ENCODE results near the gene SVIL.
"Not testable (repeated sequence)": the region's sequence is repeated elsewhere in the genome, so short reads cannot be mapped to it uniquely, and the experiment has no call there.

SVIL gene

GRCh38 chr10:29621161-29621560, 13.6 kb downstream of the SVIL start:
- DNase-seq, result no peak

GRCh38 chr10:29620112-29620690, 14.6 kb downstream of the SVIL start:
- DNase-seq, result no peak

GRCh38 chr10:29619241-29619669, 15.5 kb downstream of the SVIL start:
- DNase-seq, result no peak

- DNase-seq, result no peak
Measured at GRCh38 chr10:29618341-29619171, 16.2 kb downstream of the SVIL start.

DNA sequence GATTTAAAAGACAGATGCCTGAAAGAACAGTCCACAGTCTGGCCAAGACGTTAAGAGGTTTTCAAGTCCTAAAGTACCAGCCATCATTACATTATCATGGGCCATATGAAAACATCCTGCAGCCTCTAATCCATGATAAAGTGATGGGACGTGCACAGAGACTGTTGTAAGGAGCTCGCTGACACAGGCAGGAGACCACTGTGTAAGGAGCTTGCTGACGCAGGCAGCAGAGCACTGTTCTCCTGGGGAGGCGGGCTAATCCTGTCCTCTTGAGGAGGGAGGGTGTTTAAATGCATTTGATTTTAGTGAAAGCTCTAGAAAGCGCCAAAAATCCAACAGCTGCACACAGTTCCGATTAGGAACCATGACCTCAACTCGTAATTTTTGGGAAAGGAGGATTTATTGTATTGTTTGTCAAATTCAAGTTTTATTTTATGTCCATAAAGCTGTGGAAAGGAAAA, 16.9 kb downstream of the SVIL start:
- no peak for DNase-seq

DNA sequence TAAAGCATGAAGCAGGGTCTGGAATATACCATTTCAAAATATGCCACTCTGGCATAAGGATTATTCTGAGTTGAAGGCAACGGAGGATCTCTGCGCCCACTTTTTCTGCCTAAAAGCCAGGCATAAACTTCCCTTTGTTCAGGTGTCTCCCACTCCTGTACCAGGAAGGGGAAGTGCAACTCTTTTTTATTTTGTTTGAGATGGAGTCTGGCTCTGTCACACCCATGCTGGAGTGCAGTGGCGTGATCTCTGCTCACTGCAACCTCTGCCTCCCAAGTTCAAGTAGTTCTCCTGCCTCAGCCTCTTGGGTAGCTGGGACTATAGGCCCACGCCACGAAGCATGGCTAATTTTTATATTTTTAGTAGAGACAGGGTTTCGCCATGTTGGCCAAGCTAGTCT, 18.2 kb downstream of the SVIL start:
- no peak for DNase-seq

GRCh38 chr10:29615195-29615594, 19.6 kb downstream of the SVIL start:
- no peak for DNase-seq

GRCh38 chr10:29614289-29614688, 20.5 kb downstream of the SVIL start:
- DNase-seq, result not testable (repeated sequence)

DNA sequence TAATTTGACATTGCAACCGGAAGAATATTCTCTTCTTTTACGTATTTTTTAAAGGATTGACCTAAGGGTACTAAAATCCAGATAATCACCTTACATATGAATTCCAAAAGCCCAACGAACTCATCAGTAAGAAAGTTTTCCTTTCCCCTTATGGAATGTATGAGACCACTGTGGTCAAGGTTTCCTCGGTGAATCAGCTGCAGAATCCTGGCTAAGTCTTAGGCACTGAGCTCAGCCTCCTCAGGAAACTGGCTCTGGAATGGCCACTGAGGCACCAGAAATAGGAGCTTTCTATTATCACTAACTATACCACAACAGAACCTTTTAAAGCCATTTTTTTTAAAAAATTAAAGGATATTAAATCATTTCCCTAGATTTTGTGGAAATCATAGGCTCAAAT, 21.0 kb downstream of the SVIL start:
- no peak for DNase-seq

DNA sequence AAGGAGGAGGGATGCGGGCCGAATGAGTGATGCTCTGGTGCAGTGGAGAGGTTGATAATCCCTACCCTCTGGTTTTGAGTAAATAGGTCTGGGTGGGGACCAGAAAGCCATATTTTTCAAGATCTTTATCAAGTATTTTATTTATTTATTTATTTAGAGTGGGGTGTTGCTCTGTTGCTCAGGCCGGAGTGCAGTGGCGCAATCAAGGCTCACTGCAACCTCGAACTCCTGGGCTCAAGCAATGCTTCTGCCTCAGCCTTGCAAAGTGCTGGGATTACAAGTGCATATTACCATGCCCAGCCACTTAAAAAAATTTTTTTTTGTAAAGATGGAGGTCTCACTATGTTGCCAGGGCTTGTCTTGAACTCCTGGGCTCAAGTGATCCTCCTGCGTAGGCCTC, 21.6 kb downstream of the SVIL start:
- no peak for DNase-seq

GRCh38 chr10:29612657-29613056, 22.1 kb downstream of the SVIL start:
- DNase-seq, result no peak

DNA sequence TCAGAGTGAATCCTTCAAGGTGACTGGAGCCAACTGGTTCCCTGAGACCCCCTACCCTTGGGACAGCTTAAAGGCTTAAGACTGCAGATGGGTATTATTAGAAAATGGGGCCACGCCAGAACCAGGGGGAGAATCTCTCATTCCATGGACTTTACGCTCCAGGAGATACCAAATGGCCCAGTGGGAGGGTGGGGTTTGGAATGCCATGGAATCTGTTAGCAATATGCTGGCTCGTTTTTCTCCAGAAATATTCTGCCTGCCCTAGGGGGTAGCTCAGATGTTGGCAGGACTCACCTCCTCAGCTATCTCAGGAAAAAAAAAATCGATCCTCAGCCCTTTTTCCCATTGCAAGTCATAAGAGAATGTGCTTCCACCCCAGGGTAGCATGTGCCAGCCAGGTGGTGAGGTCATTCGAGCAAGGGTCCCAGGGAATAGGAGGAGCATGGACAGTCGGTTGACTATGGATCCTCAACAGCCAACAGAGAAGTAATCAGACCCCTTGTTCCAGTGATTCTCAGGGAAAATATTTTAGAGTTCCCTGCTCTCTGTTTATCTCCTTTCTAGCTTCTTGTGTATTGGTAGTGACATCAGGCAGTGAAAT, 22.9 kb downstream of the SVIL start:
- DNase-seq, result no peak

DNA sequence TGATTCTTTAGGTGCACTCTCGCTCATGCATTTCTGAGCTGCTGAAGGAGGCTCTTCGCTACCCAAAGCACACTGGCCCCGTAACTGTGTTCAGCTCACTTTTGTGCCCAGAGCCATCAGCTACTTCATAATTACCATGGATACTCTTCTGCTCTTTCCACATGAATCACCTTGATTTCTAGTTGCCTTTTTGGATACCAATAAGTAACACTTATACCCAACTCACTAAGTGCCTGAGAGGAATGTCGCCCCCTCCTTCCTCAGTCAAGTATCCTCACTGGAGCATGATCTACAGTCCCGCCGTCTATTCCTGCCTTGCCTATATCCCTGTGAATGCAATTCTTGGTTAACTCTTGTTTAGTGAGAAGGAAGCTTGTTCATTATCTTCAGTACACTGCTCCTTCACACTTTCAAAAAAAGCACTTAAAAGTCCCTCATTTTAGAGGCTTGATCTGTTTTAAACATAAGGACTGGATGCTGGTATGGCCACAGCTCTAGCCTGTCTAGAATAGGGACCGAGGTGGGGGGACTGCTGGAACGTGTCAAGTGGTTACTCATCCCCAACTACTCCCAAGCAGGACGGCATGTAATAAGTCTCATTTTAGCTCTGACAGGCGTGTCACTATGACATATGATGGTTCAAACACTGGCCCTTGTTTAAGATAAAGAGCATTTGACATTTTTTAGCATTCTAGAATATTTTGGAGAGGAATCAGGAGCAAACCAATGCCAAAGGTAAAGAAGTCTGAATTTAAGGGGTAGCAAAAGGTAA, 23.7 kb downstream of the SVIL start:
- DNase-seq, result no peak

DNA sequence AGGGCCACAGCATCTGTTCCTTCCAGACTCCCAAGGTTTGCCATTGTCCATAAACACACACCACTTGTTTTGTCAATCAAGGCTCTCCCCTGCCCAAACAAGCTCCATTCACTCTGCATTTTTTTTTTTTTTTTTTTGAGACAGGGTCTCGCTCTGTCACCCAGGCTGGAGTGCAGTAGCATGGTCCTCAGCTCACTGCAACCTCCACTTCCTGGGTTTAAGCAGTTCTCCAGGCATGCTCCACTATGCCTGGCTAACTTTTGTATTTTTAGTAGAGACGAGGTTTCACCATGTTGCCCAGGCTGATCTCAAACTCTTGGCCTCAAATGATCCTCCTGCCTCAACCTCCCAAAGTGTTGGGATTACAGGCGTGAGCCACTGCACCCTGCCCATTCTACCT, 24.4 kb downstream of the SVIL start:
- not testable (repeated sequence) for DNase-seq

- DNase-seq, result no peak
Measured at GRCh38 chr10:29609696-29610095, 25.1 kb downstream of the SVIL start.

GRCh38 chr10:29608476-29609301, 26.1 kb downstream of the SVIL start:
- DNase-seq, result no peak

- DNase-seq, result no peak
Measured at GRCh38 chr10:29608062-29608461, 26.7 kb downstream of the SVIL start.

GRCh38 chr10:29607576-29607975, 27.2 kb downstream of the SVIL start:
- no peak for DNase-seq

DNA sequence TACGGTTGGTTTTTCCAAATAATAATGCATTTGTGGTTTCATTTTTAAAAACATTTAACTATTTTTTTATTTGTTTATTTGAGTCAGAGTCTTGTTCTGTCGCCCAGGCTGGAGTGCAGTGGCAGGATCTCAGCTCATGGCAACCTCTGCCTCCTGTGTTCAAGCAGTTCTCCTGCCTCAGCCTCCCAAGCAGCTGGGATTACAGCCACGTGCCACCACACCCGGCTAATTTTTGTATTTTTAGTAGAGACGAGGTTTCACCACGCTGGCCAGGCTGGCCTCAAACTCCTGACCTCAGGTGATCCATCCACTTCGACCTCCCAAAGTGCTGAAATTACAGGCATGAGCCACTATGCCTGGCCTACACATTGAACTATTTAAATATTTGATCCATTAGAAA, 28.1 kb downstream of the SVIL start:
- DNase-seq, result not testable (repeated sequence)

DNA sequence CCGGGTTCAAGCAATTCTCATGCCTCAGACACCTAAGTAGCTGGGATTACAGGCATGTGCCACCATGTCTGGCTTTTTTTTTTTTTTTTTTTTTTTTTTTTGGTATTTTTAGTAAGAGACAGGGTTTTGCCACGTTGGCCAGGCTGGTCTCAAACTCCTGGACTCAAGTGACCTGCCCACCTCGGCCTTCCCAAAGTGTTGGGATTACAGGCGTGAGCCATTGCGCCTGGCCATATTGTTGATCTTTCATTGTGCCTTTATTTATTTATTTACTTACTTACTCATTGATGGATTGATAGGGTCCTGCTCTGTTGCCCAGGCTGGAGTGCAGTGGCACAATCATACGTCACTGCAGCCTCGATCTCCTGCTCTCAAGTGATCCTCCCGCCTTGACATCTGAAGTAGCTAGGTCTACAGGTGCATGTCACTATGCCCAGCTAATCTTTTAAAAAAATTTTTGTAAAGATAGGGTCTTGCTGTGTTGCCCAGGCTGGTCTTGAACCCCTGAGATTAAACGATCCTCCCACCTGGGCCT, 30.4 kb downstream of the SVIL start:
- DNase-seq, result no peak

- no peak for DNase-seq
Measured at GRCh38 chr10:29603223-29603896, 31.4 kb downstream of the SVIL start.

- DNase-seq, result no peak
Measured at GRCh38 chr10:29600821-29601220, 34.0 kb downstream of the SVIL start.

All from GDM1 (cell line).